Measurements from ENCODE around the gene VPS54.

DNA sequence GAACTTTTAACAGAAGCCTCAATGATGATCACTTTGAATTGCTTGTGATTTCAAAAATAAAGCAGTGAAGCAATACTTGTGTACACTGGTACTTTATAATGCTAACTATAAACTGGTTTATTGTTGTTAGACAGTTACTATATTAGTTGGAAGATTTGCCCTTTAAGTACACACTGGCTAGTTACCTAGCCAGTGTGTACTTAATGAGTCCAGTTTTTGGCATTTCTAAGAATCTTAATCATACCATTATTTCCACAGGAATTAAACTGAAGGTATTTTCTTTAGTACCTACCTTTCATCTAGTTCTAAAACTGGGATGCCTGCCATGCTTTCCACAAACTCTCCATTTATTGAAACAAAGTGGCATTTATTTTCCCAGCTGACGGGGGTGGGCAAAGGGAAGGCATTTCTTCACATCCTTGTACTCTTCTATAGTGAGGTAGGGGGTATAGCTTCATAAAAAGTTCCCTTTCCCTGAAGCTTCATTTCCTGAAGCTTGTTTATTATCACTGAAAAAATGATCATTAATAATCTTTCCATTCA is 127.7 kb downstream of the VPS54 start:
- TF ChIP-seq, protein P1, sequence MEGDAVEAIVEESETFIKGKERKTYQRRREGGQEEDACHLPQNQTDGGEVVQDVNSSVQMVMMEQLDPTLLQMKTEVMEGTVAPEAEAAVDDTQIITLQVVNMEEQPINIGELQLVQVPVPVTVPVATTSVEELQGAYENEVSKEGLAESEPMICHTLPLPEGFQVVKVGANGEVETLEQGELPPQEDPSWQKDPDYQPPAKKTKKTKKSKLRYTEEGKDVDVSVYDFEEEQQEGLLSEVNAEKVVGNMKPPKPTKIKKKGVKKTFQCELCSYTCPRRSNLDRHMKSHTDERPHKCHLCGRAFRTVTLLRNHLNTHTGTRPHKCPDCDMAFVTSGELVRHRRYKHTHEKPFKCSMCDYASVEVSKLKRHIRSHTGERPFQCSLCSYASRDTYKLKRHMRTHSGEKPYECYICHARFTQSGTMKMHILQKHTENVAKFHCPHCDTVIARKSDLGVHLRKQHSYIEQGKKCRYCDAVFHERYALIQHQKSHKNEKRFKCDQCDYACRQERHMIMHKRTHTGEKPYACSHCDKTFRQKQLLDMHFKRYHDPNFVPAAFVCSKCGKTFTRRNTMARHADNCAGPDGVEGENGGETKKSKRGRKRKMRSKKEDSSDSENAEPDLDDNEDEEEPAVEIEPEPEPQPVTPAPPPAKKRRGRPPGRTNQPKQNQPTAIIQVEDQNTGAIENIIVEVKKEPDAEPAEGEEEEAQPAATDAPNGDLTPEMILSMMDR (IDR thresholded peaks at IDR 0.05; ENCODE audit: insufficient read depth, low read depth, low read length), result no peak
- TF ChIP-seq EZH2 (IDR thresholded peaks at IDR 0.05; ENCODE audit: insufficient read depth, low read length), result no peak

All from astrocyte (in vitro differentiated cells and primary cell).